Hematopoietic multipotent progenitor cell treated with erythropoietin and hydrocortisone succinate and interleukin-3 and kit ligand, for 6 days (in vitro differentiated cells): ENCODE measurements around the gene TMTC2.
A peak's percentile ranks its signal among the peaks of the same experiment; 100 is the strongest.

Source experiments
- DNase-seq: peaks from one replicate; pipeline ENCODE4 v3.0.0-alpha.2; 2015

TMTC2 gene

GRCh38 chr12:82682851-82683261, 3.9 kb upstream of the TMTC2 start:
- no peak for DNase-seq

GRCh38 chr12:82685790-82686167, 927 bp upstream of the TMTC2 start:
- DNase-seq: peak; percentile 96

- DNase-seq: peak; percentile 27
Measured at GRCh38 chr12:82687021-82688011, 610 bp downstream of the TMTC2 start.

- peak; percentile 44 for DNase-seq
Measured at GRCh38 chr12:82688035-82688501, 1.4 kb downstream of the TMTC2 start.

- DNase-seq: no peak
Measured at GRCh38 chr12:82688596-82688995, 1.9 kb downstream of the TMTC2 start.

- DNase-seq: no peak
Measured at GRCh38 chr12:82690006-82690405, 3.3 kb downstream of the TMTC2 start.

- DNase-seq: no peak
Measured at GRCh38 chr12:82691513-82691912, 4.8 kb downstream of the TMTC2 start.

- no peak for DNase-seq
Measured at GRCh38 chr12:82694276-82694675, 7.6 kb downstream of the TMTC2 start.

GRCh38 chr12:82694970-82695369, 8.3 kb downstream of the TMTC2 start:
- no peak for DNase-seq

GRCh38 chr12:82695531-82695930, 8.8 kb downstream of the TMTC2 start:
- DNase-seq: no peak

GRCh38 chr12:82696543-82696942, 9.8 kb downstream of the TMTC2 start:
- no peak for DNase-seq

GRCh38 chr12:82698708-82699564, 12.2 kb downstream of the TMTC2 start:
- DNase-seq: no peak

GRCh38 chr12:82705774-82706173, 19.1 kb downstream of the TMTC2 start:
- no peak for DNase-seq

GRCh38 chr12:82708061-82708879, 21.6 kb downstream of the TMTC2 start:
- no peak for DNase-seq

- no peak for DNase-seq
Measured at GRCh38 chr12:82709794-82710355, 23.2 kb downstream of the TMTC2 start.

- DNase-seq: no peak
Measured at GRCh38 chr12:82710741-82711140, 24.0 kb downstream of the TMTC2 start.

- DNase-seq: no peak
Measured at GRCh38 chr12:82714427-82714826, 27.7 kb downstream of the TMTC2 start.

- no peak for DNase-seq
Measured at GRCh38 chr12:82721726-82722125, 35.0 kb downstream of the TMTC2 start.

- no peak for DNase-seq
Measured at GRCh38 chr12:82723093-82723492, 36.4 kb downstream of the TMTC2 start.

GRCh38 chr12:82723891-82724290, 37.2 kb downstream of the TMTC2 start:
- DNase-seq: no peak

- no peak for DNase-seq
Measured at GRCh38 chr12:82725741-82726140, 39.0 kb downstream of the TMTC2 start.

- no peak for DNase-seq
Measured at GRCh38 chr12:82727886-82728285, 41.2 kb downstream of the TMTC2 start.
